Activated CD4-positive, alpha-beta T cell treated with anti-CD3 and anti-CD28 coated beads for 36 hours (primary cell): ENCODE results near the gene ALG14. TPM values are rescaled to one million over a fixed set of nuclear protein-coding genes. Genes with fewer than 3 reads are reported as not detected.

ENCODE experiments used
- ATAC-seq: fragments of 200-7000 bp; cut with Tn5 transposase; one replicate; pipeline ENCODE4 v1.10.0; 2021; ENCODE audit warnings: mild to moderate bottlenecking, moderate library complexity
- CTCF ChIA-PET: fragments of 350-600 bp; sonication (Branson Sonifier 250); formaldehyde crosslinking; loops from one replicate; lab custom pipeline; 2021; ENCODE audit warnings: antibody characterized with exemption; lab: Charles Lee
- POLR2A ChIA-PET: fragments of 350-600 bp; sonication (Branson Sonifier 250); formaldehyde crosslinking; loops from one replicate; lab custom pipeline; 2021; ENCODE audit warnings: antibody characterized with exemption, inconsistent platforms; lab: Charles Lee
- DNase-seq: peaks from one replicate; pipeline ENCODE4 v3.0.0-alpha.2; 2020
- H3K27ac Mint-ChIP-seq: one replicate; pipeline ENCODE4 v1.8.0; 2021; ENCODE audit warnings: mixed read lengths
- H3K27me3 Mint-ChIP-seq: one replicate; pipeline ENCODE4 v1.8.0; 2021; ENCODE audit warnings: mixed read lengths
- H3K36me3 Mint-ChIP-seq: one replicate; pipeline ENCODE4 v1.8.0; 2021; ENCODE audit warnings: low read depth, mixed read lengths
- H3K4me1 Mint-ChIP-seq: one replicate; pipeline ENCODE4 v1.8.0; 2021; ENCODE audit warnings: mixed read lengths
- H3K4me3 Mint-ChIP-seq: one replicate; pipeline ENCODE4 v1.8.0; 2021; ENCODE audit warnings: mild to moderate bottlenecking, moderate library complexity, mixed read lengths
- H3K9me3 Mint-ChIP-seq: one replicate; pipeline ENCODE4 v1.8.0; 2021; ENCODE audit warnings: low read depth, mixed read lengths
- intact Hi-C, 2 experiments: fragments of 100-400 bp; cut with DNase I in 1 of 2; cut with micrococcal nuclease in 1 of 2; formaldehyde crosslinking; loops; one replicate each; pipeline versions ENCODE4 v1.14.2 to v1.15.1; 2022 to 2024; cut with DNase I, micrococcal nuclease
- total RNA-seq, 2 experiments: library from RNA; stranded (reverse); gene quantifications; one replicate each; pipeline ENCODE4 v1.2.3, GENCODE V29; 2021

The ALG14 gene
- total RNA-seq, 2 experiments from 2014 or later: 5.3 to 7.3 TPM

GRCh38 chr1:94966033-94966432 is 106.7 kb downstream of the ALG14 start:
- POLR2A ChIA-PET: no interaction called here
- H3K4me3 Mint-ChIP-seq: no peak overlapping the region
- H3K4me1 Mint-ChIP-seq: peaks cover 4% of the 10 kb centered on the region
- ATAC-seq: no peak
- intact Hi-C loops: loop anchor here in 1 of 2 experiments (10.0 kb wide), 1 partner anchor 269 kb away; the partner anchor contains the start of gene RWDD3
- CTCF ChIA-PET: interaction anchor here (1.8 kb wide), 1 partner anchor 12 kb away, joined by 4 read pairs; no protein-coding TSS in a partner anchor
- H3K27ac Mint-ChIP-seq: no peak overlapping the region
- H3K36me3 Mint-ChIP-seq: no peaks in the 10 kb centered on the region
- no peak for DNase-seq
- no peaks in the 10 kb centered on the region for H3K27me3 Mint-ChIP-seq
- no peaks in the 10 kb centered on the region for H3K9me3 Mint-ChIP-seq

GRCh38 chr1:94963864-94964263 is 108.9 kb downstream of the ALG14 start:
- no peak for DNase-seq
- ATAC-seq: no peak
- Mint-ChIP-seq H3K27ac (no peak overlapping the region), H3K27me3 (no peaks in the 10 kb centered on the region), H3K4me3 (no peak overlapping the region), H3K36me3 (no peaks in the 10 kb centered on the region), H3K9me3 (no peaks in the 10 kb centered on the region), H3K4me1 (peaks cover 4% of the 10 kb centered on the region)
- POLR2A ChIA-PET: interaction anchor here (0.6 kb wide), 1 partner anchor 18 kb away, joined by 14 read pairs; no protein-coding TSS in a partner anchor
- intact Hi-C loops: loop anchor here (2.0 to 10.0 kb wide), 3 partner anchors 37 to 271 kb away; partner anchors contain the start of genes RWDD3 (in 2 of the 2) and CNN3 (in 1 of the 2)
- CTCF ChIA-PET: interaction anchor here (0.6 to 0.8 kb wide), 2 partner anchors 28 to 109 kb away, joined by 4 to 5 read pairs; no protein-coding TSS in a partner anchor

DNA sequence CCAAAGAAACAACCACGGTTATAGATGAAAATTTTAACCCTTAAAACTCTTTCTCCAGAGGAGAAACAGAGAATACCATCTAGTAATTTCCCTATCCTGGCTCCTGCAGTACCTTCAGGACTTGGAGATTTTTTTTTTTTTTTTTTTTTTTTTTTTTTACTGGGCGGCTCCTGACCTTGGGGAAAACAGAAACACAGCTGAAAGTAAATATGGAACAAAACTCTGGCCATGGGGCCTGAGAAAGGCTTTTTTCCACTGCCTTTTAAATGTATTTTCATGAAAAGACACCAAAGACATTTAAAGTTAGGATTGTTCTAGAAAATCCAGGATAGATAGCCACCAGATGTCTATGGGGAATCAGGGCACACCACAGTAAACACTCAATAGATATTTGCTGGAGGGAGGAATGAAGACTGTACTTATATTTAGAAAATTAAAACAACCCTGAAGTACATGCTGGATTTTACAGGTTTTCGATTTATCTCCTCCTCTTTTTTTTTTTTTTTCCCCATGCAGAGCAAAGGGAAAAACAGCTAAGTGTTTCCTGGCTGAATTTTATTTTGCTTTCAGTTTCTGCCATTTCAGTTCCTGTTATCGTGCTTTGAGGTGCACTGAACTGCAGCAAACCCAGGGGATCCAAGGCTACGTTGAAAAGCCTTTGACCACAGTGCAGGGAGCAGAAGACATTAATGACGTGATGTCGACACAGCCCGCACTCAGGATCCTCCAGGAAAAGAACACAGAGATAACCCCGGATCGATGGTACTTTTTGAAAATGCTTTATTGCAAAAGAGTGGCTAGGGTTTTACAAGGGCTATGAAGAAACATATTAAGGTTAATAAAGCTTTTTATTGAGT is 110.1 kb downstream of the ALG14 start:
- Mint-ChIP-seq H3K4me3 (peak overlapping the region; percentile 74), H3K36me3 (no peaks in the 10 kb centered on the region), H3K27me3 (no peaks in the 10 kb centered on the region), H3K4me1 (peaks cover 4% of the 10 kb centered on the region), H3K9me3 (no peaks in the 10 kb centered on the region), H3K27ac (peak overlapping the region; percentile 94)
- ATAC-seq (peak; percentile 88), DNase-seq (peak; percentile 42)
- intact Hi-C loops: loop anchor here (2.0 to 10.0 kb wide), 3 partner anchors 36 to 272 kb away; partner anchors contain the start of genes RWDD3 (in 2 of the 2) and CNN3 (in 1 of the 2)
- CTCF ChIA-PET: interaction anchor here (0.7 to 1.8 kb wide), 2 partner anchors 108 to 328 kb away, joined by 3 to 7 read pairs; no protein-coding TSS in a partner anchor
- POLR2A ChIA-PET: interaction anchor here (0.5 kb wide), 1 partner anchor 1823 kb away, joined by 3 read pairs; no protein-coding TSS in a partner anchor

- ATAC-seq: no peak
- intact Hi-C loops: loop anchor here (2.0 to 10.0 kb wide), 3 partner anchors 35 to 273 kb away; partner anchors contain the start of genes RWDD3 (in 2 of the 2) and CNN3 (in 1 of the 2)
- Mint-ChIP-seq H3K4me3 (no peak overlapping the region), H3K27ac (peak overlapping the region; percentile 42), H3K4me1 (peaks cover 4% of the 10 kb centered on the region), H3K36me3 (no peaks in the 10 kb centered on the region), H3K9me3 (no peaks in the 10 kb centered on the region), H3K27me3 (no peaks in the 10 kb centered on the region)
- ChIA-PET CTCF (interaction anchor here (0.7 to 1.8 kb wide), 2 partner anchors 107 to 328 kb away, joined by 3 to 7 read pairs; no protein-coding TSS in a partner anchor), POLR2A (interaction anchor here (0.8 kb wide), 1 partner anchor 203 kb away, joined by 5 read pairs; no protein-coding TSS in a partner anchor)
- DNase-seq: no peak
Measured at GRCh38 chr1:94961988-94962387, 110.8 kb downstream of the ALG14 start.

- DNase-seq: no peak
- Mint-ChIP-seq H3K27ac (no peak overlapping the region), H3K9me3 (no peaks in the 10 kb centered on the region)
Measured at GRCh38 chr1:94961582-94961981, 111.2 kb downstream of the ALG14 start.

GRCh38 chr1:94958081-94958480 is 114.7 kb downstream of the ALG14 start:
- H3K27ac Mint-ChIP-seq: no peak overlapping the region
- DNase-seq: no peak
- H3K9me3 Mint-ChIP-seq: no peaks in the 10 kb centered on the region
- peaks cover 4% of the 10 kb centered on the region for H3K4me1 Mint-ChIP-seq
- H3K27me3 Mint-ChIP-seq: no peaks in the 10 kb centered on the region
- intact Hi-C loops: no loop called here
- CTCF ChIA-PET: no interaction called here
- no peaks in the 10 kb centered on the region for H3K36me3 Mint-ChIP-seq
- ATAC-seq: no peak
- H3K4me3 Mint-ChIP-seq: no peak overlapping the region
- POLR2A ChIA-PET: no interaction called here

More at GRCh38 chr1:94961582-94961981, 111.2 kb downstream of the ALG14 start:
- no peak for ATAC-seq
- Mint-ChIP-seq H3K4me1 (peaks cover 4% of the 10 kb centered on the region), H3K36me3 (no peaks in the 10 kb centered on the region), H3K27me3 (no peaks in the 10 kb centered on the region), H3K4me3 (no peak overlapping the region)
- POLR2A ChIA-PET: interaction anchor here (0.8 kb wide), 1 partner anchor 203 kb away, joined by 5 read pairs; no protein-coding TSS in a partner anchor
- intact Hi-C loops: loop anchor here (5.0 to 10.0 kb wide), 2 partner anchors 271 to 273 kb away; partner anchors contain the start of gene RWDD3 (in 2 of the 2)
- CTCF ChIA-PET: interaction anchor here (1.8 kb wide), 1 partner anchor 107 kb away, joined by 7 read pairs; no protein-coding TSS in a partner anchor

GRCh38 chr1:94955767-94956632 is 116.8 kb downstream of the ALG14 start:
- Mint-ChIP-seq H3K27ac (no peak overlapping the region), H3K4me3 (no peak overlapping the region), H3K9me3 (no peaks in the 10 kb centered on the region), H3K4me1 (no peaks in the 10 kb centered on the region), H3K36me3 (no peaks in the 10 kb centered on the region), H3K27me3 (no peaks in the 10 kb centered on the region)
- POLR2A ChIA-PET: no interaction called here
- ATAC-seq (no peak), DNase-seq (no peak)
- intact Hi-C loops: no loop called here
- CTCF ChIA-PET: no interaction called here

GRCh38 chr1:94954263-94955220 is 118.2 kb downstream of the ALG14 start:
- ChIA-PET CTCF (interaction anchor here (1.1 kb wide), 1 partner anchor 11 kb away, joined by 4 read pairs; no protein-coding TSS in a partner anchor), POLR2A (no interaction called here)
- Mint-ChIP-seq H3K4me3 (no peak overlapping the region), H3K27me3 (no peaks in the 10 kb centered on the region), H3K36me3 (no peaks in the 10 kb centered on the region), H3K4me1 (no peaks in the 10 kb centered on the region), H3K27ac (no peak overlapping the region), H3K9me3 (no peaks in the 10 kb centered on the region)
- intact Hi-C loops: no loop called here
- ATAC-seq: no peak
- no peak for DNase-seq

- Mint-ChIP-seq H3K4me1 (no peaks in the 10 kb centered on the region), H3K4me3 (no peak overlapping the region), H3K27ac (no peak overlapping the region), H3K36me3 (no peaks in the 10 kb centered on the region), H3K9me3 (no peaks in the 10 kb centered on the region), H3K27me3 (no peaks in the 10 kb centered on the region)
- intact Hi-C loops: no loop called here
- POLR2A ChIA-PET: no interaction called here
- CTCF ChIA-PET: interaction anchor here (1.1 to 1.3 kb wide), 2 partner anchors 9 to 12 kb away, joined by 3 to 4 read pairs; no protein-coding TSS in a partner anchor
- ATAC-seq: no peak
- DNase-seq: no peak
Measured at GRCh38 chr1:94953746-94954145, 119.0 kb downstream of the ALG14 start.

GRCh38 chr1:94953107-94953506 is 119.6 kb downstream of the ALG14 start:
- H3K36me3 Mint-ChIP-seq: no peaks in the 10 kb centered on the region
- ATAC-seq (no peak), DNase-seq (no peak)
- CTCF ChIA-PET: interaction anchor here (0.6 to 1.3 kb wide), 3 partner anchors 8 to 91 kb away, joined by 3 to 4 read pairs (median 3); no protein-coding TSS in a partner anchor
- no peaks in the 10 kb centered on the region for H3K4me1 Mint-ChIP-seq
- H3K4me3 Mint-ChIP-seq: no peak overlapping the region
- no peak overlapping the region for H3K27ac Mint-ChIP-seq
- intact Hi-C loops: no loop called here
- H3K27me3 Mint-ChIP-seq: no peaks in the 10 kb centered on the region
- H3K9me3 Mint-ChIP-seq: no peaks in the 10 kb centered on the region
- POLR2A ChIA-PET: no interaction called here
